ENCODE measurements around the gene UQCR11. TPM values are rescaled to one million over a fixed set of nuclear protein-coding genes. Genes with fewer than 3 reads are reported as not detected.

Gene UQCR11
- total RNA-seq, 2 donors from 2014 or later, result 32.7 to 51.9 TPM

GRCh38 chr19:1602091-1602707 lies 3.1 kb downstream of the UQCR11 start:
- DNase-seq (ENCODE audit: low spot score) (no peak), ATAC-seq (ENCODE audit: insufficient number of reproducible peaks, low FRiP score, low read depth) (no peak)
- Histone ChIP-seq H3K27me3 (replicated peaks; ENCODE audit: insufficient read depth) (no peaks in the 10 kb centered on the region), H3K9me3 (no peaks in the 10 kb centered on the region), H3K27ac (no peak overlapping the region), H3K4me3 (no peak overlapping the region), H3K36me3 (peaks cover 17% of the 10 kb centered on the region), H3K4me1 (ENCODE audit: control insufficient read depth in 1 of 2, low read depth in 2 of 2) (peaks cover 23 to 33% of the 10 kb centered on the region in 2 donors)
- TF ChIP-seq CTCF (IDR thresholded peaks at IDR 0.05), result no peak

GRCh38 chr19:1601613-1602064 lies 3.6 kb downstream of the UQCR11 start:
- no peak overlapping the region for H3K4me3 ChIP-seq
- no peaks in the 10 kb centered on the region for H3K9me3 ChIP-seq
- peaks cover 21 to 31% of the 10 kb centered on the region in 2 donors for H3K4me1 ChIP-seq (ENCODE audit: control insufficient read depth in 1 of 2, low read depth in 2 of 2)
- TF ChIP-seq CTCF (IDR thresholded peaks at IDR 0.05), result no peak
- H3K36me3 ChIP-seq, result peaks cover 21% of the 10 kb centered on the region
- H3K27me3 ChIP-seq (replicated peaks; ENCODE audit: insufficient read depth), result no peaks in the 10 kb centered on the region
- ATAC-seq (ENCODE audit: insufficient number of reproducible peaks, low FRiP score, low read depth) (no peak), DNase-seq (ENCODE audit: low spot score) (no peak)
- H3K27ac ChIP-seq, result no peak overlapping the region

DNA sequence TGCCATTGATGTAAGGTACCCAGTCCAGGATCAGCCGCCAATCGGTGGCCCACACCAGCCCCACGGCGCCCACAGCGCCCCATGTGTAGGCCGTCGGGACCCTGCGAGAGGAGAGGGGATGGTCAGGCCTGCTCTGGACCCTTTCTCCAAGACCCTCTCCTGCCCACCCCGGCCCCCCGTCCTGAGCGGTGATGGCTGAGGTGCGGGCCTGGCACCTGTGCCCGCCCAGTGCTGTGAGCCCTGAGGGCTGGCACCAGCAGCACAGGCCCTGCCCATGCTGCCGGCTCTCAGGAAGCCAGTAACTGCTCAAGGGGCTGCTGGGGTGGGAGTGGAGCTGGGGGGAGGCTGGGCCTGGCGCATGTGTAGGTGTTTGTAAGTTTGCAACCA lies 5.8 kb downstream of the UQCR11 start:
- DNase-seq (ENCODE audit: low spot score) (no peak), ATAC-seq (ENCODE audit: insufficient number of reproducible peaks, low FRiP score, low read depth) (no peak)
- peaks cover 35% of the 10 kb centered on the region for H3K36me3 ChIP-seq
- peaks cover 13 to 20% of the 10 kb centered on the region in 2 donors for H3K4me1 ChIP-seq (ENCODE audit: control insufficient read depth in 1 of 2, low read depth in 2 of 2)
- no peaks in the 10 kb centered on the region for H3K9me3 ChIP-seq
- no peak for TF ChIP-seq CTCF (IDR thresholded peaks at IDR 0.05)
- no peak overlapping the region for H3K4me3 ChIP-seq
- H3K27me3 ChIP-seq (replicated peaks; ENCODE audit: insufficient read depth), result no peaks in the 10 kb centered on the region
- no peak overlapping the region for H3K27ac ChIP-seq

DNA sequence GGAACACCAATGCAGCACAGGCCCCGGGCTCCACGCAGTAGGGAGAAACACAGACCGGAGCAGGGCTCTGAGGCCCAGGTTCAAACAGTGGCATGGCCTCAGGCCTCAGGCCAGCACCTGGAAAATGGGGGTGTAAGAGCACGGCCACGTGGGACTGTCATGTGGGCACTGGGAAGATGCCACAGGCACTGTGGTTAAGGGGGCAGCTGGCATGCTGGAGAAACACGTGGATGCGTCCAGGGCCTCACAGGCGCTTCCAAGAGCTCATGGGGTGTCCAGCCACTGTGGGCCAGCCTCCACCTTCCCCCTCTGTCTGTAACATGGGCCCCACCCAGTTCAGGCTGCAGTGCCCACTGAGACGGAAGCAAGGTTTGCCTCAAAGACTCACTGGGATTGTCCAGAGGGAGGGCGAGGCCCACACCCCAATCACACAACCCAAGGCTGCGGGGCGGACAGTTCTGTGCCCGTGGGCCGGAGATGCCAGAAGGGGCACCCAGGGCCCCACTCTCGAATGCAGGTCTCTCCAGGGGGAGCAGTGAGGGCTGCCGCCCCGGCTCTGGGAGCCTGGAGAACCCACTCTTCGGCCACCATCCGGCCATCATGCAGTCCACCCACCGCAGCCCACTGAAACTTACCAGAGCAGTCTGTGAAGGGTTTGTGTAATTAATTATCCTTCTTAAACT lies 6.3 kb downstream of the UQCR11 start:
- Histone ChIP-seq H3K9me3 (no peaks in the 10 kb centered on the region), H3K4me3 (no peak overlapping the region), H3K4me1 (ENCODE audit: control insufficient read depth in 1 of 2, low read depth in 2 of 2) (peaks cover 8 to 14% of the 10 kb centered on the region in 2 donors), H3K36me3 (peaks cover 35% of the 10 kb centered on the region), H3K27me3 (replicated peaks; ENCODE audit: insufficient read depth) (no peaks in the 10 kb centered on the region), H3K27ac (no peak overlapping the region)
- TF ChIP-seq CTCF (IDR thresholded peaks at IDR 0.05), result no peak
- no peak for DNase-seq (ENCODE audit: low spot score)
- ATAC-seq (ENCODE audit: insufficient number of reproducible peaks, low FRiP score, low read depth), result no peak

DNA sequence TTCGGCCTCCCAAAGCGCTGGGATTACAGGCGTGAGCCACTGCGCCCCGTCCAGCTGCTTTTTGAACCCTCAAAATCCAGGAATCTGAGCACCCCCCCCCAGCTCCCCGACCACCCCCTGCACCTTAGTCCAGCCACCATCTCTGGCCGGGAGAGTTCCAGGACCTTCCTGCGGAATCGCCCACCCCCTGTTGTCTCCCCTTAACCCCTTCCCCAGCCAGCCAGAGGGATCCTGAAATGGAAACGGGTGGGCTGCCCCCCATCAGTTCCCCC lies 11.8 kb downstream of the UQCR11 start:
- DNase-seq (ENCODE audit: low spot score) (no peak), ATAC-seq (ENCODE audit: insufficient number of reproducible peaks, low FRiP score, low read depth) (no peak)
- H3K9me3 ChIP-seq, result no peaks in the 10 kb centered on the region
- no peak for TF ChIP-seq CTCF (IDR thresholded peaks at IDR 0.05)
- peak overlapping the region; percentile 83 for H3K4me3 ChIP-seq
- H3K27me3 ChIP-seq (replicated peaks; ENCODE audit: insufficient read depth), result no peaks in the 10 kb centered on the region
- H3K4me1 ChIP-seq (ENCODE audit: control insufficient read depth in 1 of 2, low read depth in 2 of 2), result peaks cover 10 to 26% of the 10 kb centered on the region in 2 donors
- peak overlapping the region in 1 of 2 donors; percentile 61 for H3K27ac ChIP-seq
- H3K36me3 ChIP-seq, result peaks cover 28% of the 10 kb centered on the region

All from thoracic aorta (tissue), 2 donors.